ENCODE data around the gene GMEB2.

- TF ChIP-seq HDGF (IDR thresholded peaks at IDR 0.05; ENCODE audit: borderline replicate concordance) (no peak), ARNT (IDR thresholded peaks at IDR 0.05) (no peak), SP1 (IDR thresholded peaks at IDR 0.05) (no peak), FOXK2 (IDR thresholded peaks at IDR 0.05) (no peak), CTBP1 (IDR thresholded peaks at IDR 0.05; ENCODE audit: borderline replicate concordance) (no peak)
- TF ChIP-seq, protein P1, sequence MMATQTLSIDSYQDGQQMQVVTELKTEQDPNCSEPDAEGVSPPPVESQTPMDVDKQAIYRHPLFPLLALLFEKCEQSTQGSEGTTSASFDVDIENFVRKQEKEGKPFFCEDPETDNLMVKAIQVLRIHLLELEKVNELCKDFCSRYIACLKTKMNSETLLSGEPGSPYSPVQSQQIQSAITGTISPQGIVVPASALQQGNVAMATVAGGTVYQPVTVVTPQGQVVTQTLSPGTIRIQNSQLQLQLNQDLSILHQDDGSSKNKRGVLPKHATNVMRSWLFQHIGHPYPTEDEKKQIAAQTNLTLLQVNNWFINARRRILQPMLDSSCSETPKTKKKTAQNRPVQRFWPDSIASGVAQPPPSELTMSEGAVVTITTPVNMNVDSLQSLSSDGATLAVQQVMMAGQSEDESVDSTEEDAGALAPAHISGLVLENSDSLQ (IDR thresholded peaks at IDR 0.05): no peak
Observed at GRCh38 chr20:63594043-63594561, 32.8 kb downstream of the GMEB2 start.
